Urinary bladder (tissue), 4 donors: Measurements from ENCODE around the gene NUDCD3. TPM values are rescaled to one million over a fixed set of nuclear protein-coding genes. Genes with fewer than 3 reads are reported as not detected.

Source experiments
- DNase-seq: peaks from one replicate; pipeline ENCODE4 v3.0.0-alpha.2; 2015; ENCODE audit errors: extremely low spot score
- H3K27ac ChIP-seq: one replicate; pipeline ENCODE4 v1.5.1; 2013; ENCODE audit warnings: low read depth, mild to moderate bottlenecking, moderate library complexity
- H3K36me3 ChIP-seq: one replicate; pipeline ENCODE4 v1.6.1; 2013; ENCODE audit warnings: mild to moderate bottlenecking, moderate library complexity; ENCODE audit not compliant: insufficient read depth
- H3K4me1 ChIP-seq: one replicate; pipeline ENCODE4 v1.6.1; 2013; ENCODE audit warnings: mild to moderate bottlenecking, moderate library complexity; ENCODE audit not compliant: insufficient read depth
- H3K4me3 ChIP-seq: one replicate; pipeline ENCODE4 v1.5.1; 2013; ENCODE audit warnings: low read depth, low read length
- WGBS: extraction: QIAGEN DNeasy Blood & Tissue Kit; methylation state at CpG from one replicate; pipeline ENCODE4 v1.1.7; 2013; 5-methylcytosine and 5-hydroxymethylcytosine counted together
- polyA plus RNA-seq: library from polyadenylated mRNA; stranded (reverse); fragments of 200-250 nt; gene quantifications from one replicate; pipeline ENCODE4 v1.2.3, GENCODE V29; 2013
- total RNA-seq: library from RNA; depleted of rRNA; stranded (reverse); fragments of >200 nt; gene quantifications from one replicate; pipeline ENCODE4 v1.2.3, GENCODE V29; 2014
- donor health status: healthy with polysubstance abuse.
- donor health status: healthy.

Gene NUDCD3
- total and polyA plus RNA-seq, 2 donors = 35.9 to 59.8 TPM

- Histone ChIP-seq H3K4me1 (no peaks in the 10 kb centered on the region), H3K36me3 (peaks cover 7% of the 10 kb centered on the region), H3K27ac (no peak overlapping the region), H3K4me3 (no peak overlapping the region)
- DNase-seq = no peak
Measured at GRCh38 chr7:44392618-44393010, 97.8 kb downstream of the NUDCD3 start.

- Histone ChIP-seq H3K4me1 (no peaks in the 10 kb centered on the region), H3K27ac (no peak overlapping the region), H3K36me3 (peaks cover 7% of the 10 kb centered on the region), H3K4me3 (no peak overlapping the region)
- WGBS = 96% methylated on average over 11 of the region's 11 CpGs
- no peak for DNase-seq
Measured at GRCh38 chr7:44391746-44392617, 98.5 kb downstream of the NUDCD3 start.

GRCh38 chr7:44391171-44391570, 99.3 kb downstream of the NUDCD3 start:
- H3K36me3 ChIP-seq = peaks cover 7% of the 10 kb centered on the region
- H3K4me3 ChIP-seq = no peak overlapping the region
- 93% methylated on average over 10 of the region's 10 CpGs for WGBS
- H3K27ac ChIP-seq = no peak overlapping the region
- DNase-seq = no peak
- no peaks in the 10 kb centered on the region for H3K4me1 ChIP-seq

GRCh38 chr7:44390701-44391100, 99.8 kb downstream of the NUDCD3 start:
- Histone ChIP-seq H3K27ac (no peak overlapping the region), H3K36me3 (peaks cover 10% of the 10 kb centered on the region), H3K4me1 (no peaks in the 10 kb centered on the region), H3K4me3 (no peak overlapping the region)
- 95% methylated on average over 2 of the region's 2 CpGs for WGBS
- DNase-seq = no peak

- no peak overlapping the region for H3K27ac ChIP-seq
- H3K4me1 ChIP-seq = no peaks in the 10 kb centered on the region
- 91% methylated on average over 14 of the region's 14 CpGs for WGBS
- H3K36me3 ChIP-seq = peaks cover 10% of the 10 kb centered on the region
- DNase-seq = no peak
- no peak overlapping the region for H3K4me3 ChIP-seq
Measured at GRCh38 chr7:44388089-44388970, 102.1 kb downstream of the NUDCD3 start.

GRCh38 chr7:44387389-44387788, 103.1 kb downstream of the NUDCD3 start:
- no peak overlapping the region for H3K27ac ChIP-seq
- no peaks in the 10 kb centered on the region for H3K4me1 ChIP-seq
- 94% methylated on average over 2 of the region's 2 CpGs for WGBS
- no peak overlapping the region for H3K4me3 ChIP-seq
- DNase-seq = no peak
- peaks cover 10% of the 10 kb centered on the region for H3K36me3 ChIP-seq

- no peak for DNase-seq
- Histone ChIP-seq H3K36me3 (peaks cover 10% of the 10 kb centered on the region), H3K4me1 (no peaks in the 10 kb centered on the region), H3K4me3 (no peak overlapping the region), H3K27ac (no peak overlapping the region)
- WGBS = 84% methylated on average over 8 of the region's 8 CpGs
Measured at GRCh38 chr7:44386139-44386913, 104.1 kb downstream of the NUDCD3 start.

GRCh38 chr7:44385434-44386138, 104.9 kb downstream of the NUDCD3 start:
- Histone ChIP-seq H3K4me3 (no peak overlapping the region), H3K4me1 (no peaks in the 10 kb centered on the region), H3K36me3 (peaks cover 6% of the 10 kb centered on the region), H3K27ac (no peak overlapping the region)
- WGBS = 79% methylated on average over 13 of the region's 13 CpGs
- DNase-seq = no peak

GRCh38 chr7:44384586-44385433, 105.6 kb downstream of the NUDCD3 start:
- no peaks in the 10 kb centered on the region for H3K4me1 ChIP-seq
- no peak overlapping the region for H3K4me3 ChIP-seq
- H3K36me3 ChIP-seq = peaks cover 6% of the 10 kb centered on the region
- H3K27ac ChIP-seq = no peak overlapping the region
- DNase-seq = no peak
- WGBS = 91% methylated on average over 17 of the region's 17 CpGs

- H3K4me1 ChIP-seq = no peaks in the 10 kb centered on the region
- 85% methylated on average over 11 of the region's 11 CpGs for WGBS
- H3K4me3 ChIP-seq = no peak overlapping the region
Measured at GRCh38 chr7:44383566-44383965, 106.9 kb downstream of the NUDCD3 start.

GRCh38 chr7:44382459-44383265, 107.8 kb downstream of the NUDCD3 start:
- WGBS = 80% methylated on average over 13 of the region's 13 CpGs
- Histone ChIP-seq H3K4me3 (no peak overlapping the region), H3K36me3 (peaks cover 2% of the 10 kb centered on the region), H3K4me1 (no peaks in the 10 kb centered on the region), H3K27ac (no peak overlapping the region)
- no peak for DNase-seq

More at GRCh38 chr7:44383566-44383965, 106.9 kb downstream of the NUDCD3 start:
- Histone ChIP-seq H3K36me3 (peaks cover 2% of the 10 kb centered on the region), H3K27ac (no peak overlapping the region)
- no peak for DNase-seq
